SK-N-SH (cell line): ENCODE data around the gene MYO16. TPM values are rescaled to one million over a fixed set of nuclear protein-coding genes. Genes with fewer than 3 reads are reported as not detected.

Experiments
- CTCF ChIA-PET: fragments of 300-600, 350-600 bp; formaldehyde crosslinking; extraction: SDS; loops from one replicate; lab custom pipeline; 2021; lab: Yijun Ruan, JAX
- POLR2A ChIA-PET: fragments of 350-600 bp; sonication (Branson Sonifier 250); formaldehyde crosslinking; extraction: SDS; loops from one replicate; lab custom pipeline; 2020; ENCODE audit warnings: antibody characterized with exemption, inconsistent platforms; lab: Yijun Ruan, JAX
- DNase-seq: peaks from one replicate; pipeline ENCODE4 v3.0.0; 2012
- H2AFZ ChIP-seq: fragments of 200-600 bp; sonication (generic); 2 replicates; pipeline ENCODE4 v1.8.1; 2016; ENCODE audit warnings: antibody characterized with exemption, mild to moderate bottlenecking, low read depth
- H3F3A ChIP-seq: fragments of 200-600 bp; sonication (generic); replicated peaks from 2 replicates; pipeline ENCODE3; 2016; ENCODE audit warnings: antibody characterized with exemption, mild to moderate bottlenecking; ENCODE audit not compliant: insufficient read depth
- H3K27ac ChIP-seq, 2 experiments: fragments of 200-500 bp in 1 of 2; fragments of 200-600 bp in 1 of 2; sonication (Bioruptor generic) in 1 of 2; sonication (generic), shearing (Covaris generic) in 1 of 2; 2 replicates each; pipeline versions ENCODE4 v1.5.1 to v1.6.1; 2014 to 2016; ENCODE audit warnings: low read depth in 2 of 2, inconsistent platforms in 1 of 2, low read length in 1 of 2, mild to moderate bottlenecking in 1 of 2, mixed read lengths in 1 of 2
- H3K27me3 ChIP-seq: fragments of 200-600 bp; sonication (generic), shearing (Covaris generic); 2 replicates; pipeline ENCODE4 v1.6.1; 2016; ENCODE audit warnings: mixed run types; ENCODE audit not compliant: insufficient read depth
- H3K36me3 ChIP-seq, 2 experiments: fragments of 200-500 bp in 1 of 2; fragments of 200-600 bp in 1 of 2; sonication (Bioruptor generic) in 1 of 2; sonication (generic) in 1 of 2; replicated peaks in 1 of 2; 2 replicates each; pipeline versions ENCODE3 to v1.5.1; 2014 to 2016; ENCODE audit warnings: low read length in 1 of 2, mild to moderate bottlenecking in 1 of 2; ENCODE audit not compliant: insufficient read depth in 2 of 2, control insufficient read depth in 1 of 2
- H3K4me1 ChIP-seq, 2 experiments: fragments of 200-500 bp in 1 of 2; fragments of 200-600 bp in 1 of 2; sonication (Bioruptor generic) in 1 of 2; sonication (generic), shearing (Covaris generic) in 1 of 2; 2 replicates each; pipeline versions ENCODE4 v1.5.1 to v1.6.1; 2014 to 2016; ENCODE audit warnings: low read depth in 1 of 2, low read length in 1 of 2, mixed run types in 1 of 2; ENCODE audit not compliant: insufficient read depth in 2 of 2, control insufficient read depth in 1 of 2
- H3K4me2 ChIP-seq: fragments of 200-600 bp; sonication (generic), shearing (Covaris generic); 2 replicates; pipeline ENCODE4 v1.6.1; 2017; ENCODE audit warnings: mixed run types
- H3K4me3 ChIP-seq, 2 experiments: fragments of 200-500 bp in 1 of 2; fragments of 200-600 bp in 1 of 2; sonication (Bioruptor generic) in 1 of 2; sonication (generic), shearing (Covaris generic) in 1 of 2; 2 replicates each; pipeline versions ENCODE4 v1.5.1 to v1.8.1; 2014 to 2016; ENCODE audit warnings: low read depth in 2 of 2, inconsistent platforms in 1 of 2, low read length in 1 of 2, mild to moderate bottlenecking in 1 of 2, mixed read lengths in 1 of 2, moderate library complexity in 1 of 2
- H3K79me2 ChIP-seq: fragments of 200-600 bp; sonication (generic); 2 replicates; pipeline ENCODE4 v1.8.1; 2017; ENCODE audit warnings: mild to moderate bottlenecking; ENCODE audit not compliant: insufficient read depth
- H3K9ac ChIP-seq: fragments of 200-600 bp; sonication (generic); 2 replicates; pipeline ENCODE4 v1.6.1; 2017; ENCODE audit warnings: mixed run types
- H3K9me2 ChIP-seq: fragments of 200-600 bp; sonication (generic); 2 replicates; pipeline ENCODE4 v1.6.1; 2017; ENCODE audit warnings: mixed run types
- H3K9me3 ChIP-seq: fragments of 200-600 bp; sonication (generic); 2 replicates; pipeline ENCODE4 v1.6.1; 2017; ENCODE audit warnings: mixed run types, mild to moderate bottlenecking, moderate library complexity
- H4K20me1 ChIP-seq: fragments of 200-600 bp; sonication (generic); 2 replicates; pipeline ENCODE4 v1.6.1; 2017; ENCODE audit warnings: mild to moderate bottlenecking, mixed run types; ENCODE audit not compliant: insufficient read depth
- CHD2 ChIP-seq: fragments of 150-350 bp; IDR thresholded peaks from 2 replicates; pipeline ENCODE4 v1.6.1; 2018; ENCODE audit warnings: low read length; ENCODE audit not compliant: partially characterized antibody
- ELF1 ChIP-seq: IDR thresholded peaks from 2 replicates; pipeline ENCODE4 v1.4.0; 2012
- EZH2phosphoT487 ChIP-seq: fragments of 200-600 bp; sonication (generic); IDR thresholded peaks from 2 replicates; pipeline ENCODE4 v1.6.1; 2017; ENCODE audit warnings: low read depth, mixed run types, mild to moderate bottlenecking, antibody characterized with exemption, moderate library complexity, borderline replicate concordance
- FOSL2 ChIP-seq: IDR thresholded peaks from 2 replicates; pipeline ENCODE4 v1.4.0; 2012; ENCODE audit warnings: low read depth, mild to moderate bottlenecking, moderate library complexity, borderline replicate concordance
- FOXJ3 ChIP-seq: sonication (generic); formaldehyde crosslinking; IDR thresholded peaks from 2 replicates; pipeline ENCODE4 v1.5.1; 2020; ENCODE audit warnings: mild to moderate bottlenecking, missing genetic modification reagents
- FOXM1 ChIP-seq: IDR thresholded peaks from 2 replicates; pipeline ENCODE4 v1.4.0; 2012; ENCODE audit warnings: low read depth, mild to moderate bottlenecking
- GATA2 ChIP-seq: sonication (generic); formaldehyde crosslinking; IDR thresholded peaks from 2 replicates; pipeline ENCODE4 v1.5.0; 2020; ENCODE audit warnings: mild to moderate bottlenecking, missing genetic modification reagents
- MEF2A ChIP-seq: IDR thresholded peaks from 2 replicates; pipeline ENCODE4 v1.4.0; 2012; ENCODE audit warnings: low read depth, borderline replicate concordance
- NFIC ChIP-seq: IDR thresholded peaks from 2 replicates; pipeline ENCODE4 v1.4.0; 2012; ENCODE audit warnings: borderline replicate concordance
- NRF1 ChIP-seq: IDR thresholded peaks from 2 replicates; pipeline ENCODE4 v1.6.1; 2012; ENCODE audit warnings: low read depth, mild to moderate bottlenecking, low read length
- POLR2AphosphoS5 ChIP-seq: IDR thresholded peaks from 2 replicates; pipeline ENCODE4 v1.6.1; 2012; ENCODE audit warnings: low read depth, low read length
- RAD21 ChIP-seq: IDR thresholded peaks from 2 replicates; pipeline ENCODE4 v1.6.1; 2012; ENCODE audit warnings: mild to moderate bottlenecking, low read length
- REST ChIP-seq: IDR thresholded peaks from 2 replicates; pipeline ENCODE4 v1.6.1; 2012; ENCODE audit warnings: mild to moderate bottlenecking, low read depth, low read length, moderate library complexity
- SIN3A ChIP-seq: IDR thresholded peaks from 2 replicates; pipeline ENCODE4 v1.6.1; 2012; ENCODE audit warnings: low read depth, mild to moderate bottlenecking, low read length, moderate library complexity, borderline replicate concordance
- SMC3 ChIP-seq: IDR thresholded peaks from 2 replicates; pipeline ENCODE4 v1.6.1; 2012; ENCODE audit warnings: low read depth, low read length, improper control_type of control experiment
- TAF1 ChIP-seq: IDR thresholded peaks from 2 replicates; pipeline ENCODE4 v1.6.1; 2012; ENCODE audit warnings: low read depth, mild to moderate bottlenecking, low read length, moderate library complexity, borderline replicate concordance
- TCF12 ChIP-seq: IDR thresholded peaks from 2 replicates; pipeline ENCODE4 v1.4.0; 2012
- TEAD4 ChIP-seq: IDR thresholded peaks from 2 replicates; pipeline ENCODE4 v1.4.0; 2012; ENCODE audit warnings: mild to moderate bottlenecking, borderline replicate concordance; ENCODE audit not compliant: insufficient read depth
- WGBS: methylation state at CpG from one replicate; pipeline ENCODE4 v1.1.6; 2017; ENCODE audit warnings: low lambda C conversion rate; 5-methylcytosine and 5-hydroxymethylcytosine counted together
- polyA plus RNA-seq, 3 experiments: library from polyadenylated mRNA; depleted of rRNA; stranded (reverse); fragments of >200 nt; gene quantifications; 2 replicates each; pipeline ENCODE4 v1.2.3, GENCODE V29; 2012
- TF ChIP-seq, protein P1 (sequence below): IDR thresholded peaks from 2 replicates; pipeline ENCODE4 v1.4.0; 2012; ENCODE audit warnings: low read depth, borderline replicate concordance

Gene MYO16
- polyA plus RNA-seq, 1 of the 3 experiments (the other 2 are of a cell fraction) = 0.07 TPM

GRCh38 chr13:108681986-108682575 is 52.7 kb downstream of the MYO16 start:
- Histone ChIP-seq H2AFZ (no peak overlapping the region), H3K27me3 (no peaks in the 10 kb centered on the region)
- DNase-seq = no peak
- TF ChIP-seq FOSL2 (no peak), FOXM1 (no peak), FOXJ3 (CRISPR knock-in tag) (no peak), TAF1 (no peak), NFIC (no peak), SIN3A (no peak), REST (no peak), SMC3 (no peak), GATA2 (CRISPR knock-in tag) (no peak), CHD2 (no peak), MEF2A (no peak), EZH2phosphoT487 (no peak), ELF1 (no peak), NRF1 (no peak), TCF12 (no peak), POLR2AphosphoS5 (no peak), RAD21 (no peak), TEAD4 (no peak)
- TF ChIP-seq, protein P1, sequence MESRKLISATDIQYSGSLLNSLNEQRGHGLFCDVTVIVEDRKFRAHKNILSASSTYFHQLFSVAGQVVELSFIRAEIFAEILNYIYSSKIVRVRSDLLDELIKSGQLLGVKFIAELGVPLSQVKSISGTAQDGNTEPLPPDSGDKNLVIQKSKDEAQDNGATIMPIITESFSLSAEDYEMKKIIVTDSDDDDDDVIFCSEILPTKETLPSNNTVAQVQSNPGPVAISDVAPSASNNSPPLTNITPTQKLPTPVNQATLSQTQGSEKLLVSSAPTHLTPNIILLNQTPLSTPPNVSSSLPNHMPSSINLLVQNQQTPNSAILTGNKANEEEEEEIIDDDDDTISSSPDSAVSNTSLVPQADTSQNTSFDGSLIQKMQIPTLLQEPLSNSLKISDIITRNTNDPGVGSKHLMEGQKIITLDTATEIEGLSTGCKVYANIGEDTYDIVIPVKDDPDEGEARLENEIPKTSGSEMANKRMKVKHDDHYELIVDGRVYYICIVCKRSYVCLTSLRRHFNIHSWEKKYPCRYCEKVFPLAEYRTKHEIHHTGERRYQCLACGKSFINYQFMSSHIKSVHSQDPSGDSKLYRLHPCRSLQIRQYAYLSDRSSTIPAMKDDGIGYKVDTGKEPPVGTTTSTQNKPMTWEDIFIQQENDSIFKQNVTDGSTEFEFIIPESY = no peak
- TF ChIP-seq, all 33 proteins: peak for 0
- no peak overlapping the region for H3K4me3 ChIP-seq
- no peaks in the 10 kb centered on the region for H3K9me3 ChIP-seq
- H3K27ac ChIP-seq = no peak overlapping the region
- H3K79me2 ChIP-seq = no peaks in the 10 kb centered on the region
- H3K9ac ChIP-seq = no peak overlapping the region
- no peaks in the 10 kb centered on the region for H3K36me3 ChIP-seq
- no peaks in the 10 kb centered on the region for H3K9me2 ChIP-seq
- ChIA-PET POLR2A (no interaction called here), CTCF (no interaction called here)
- H4K20me1 ChIP-seq = no peaks in the 10 kb centered on the region
- no peak overlapping the region for H3K4me2 ChIP-seq
- H3K4me1 ChIP-seq = peaks cover 0 to 4% of the 10 kb centered on the region in 2 experiments; a peak in 1 of 4 replicates
- H3F3A ChIP-seq = no peaks in the 10 kb centered on the region
- WGBS = 45% methylated on average over 8 of the region's 8 CpGs
